ENCODE data around the gene ARHGAP21.

ARHGAP21 gene

DNA sequence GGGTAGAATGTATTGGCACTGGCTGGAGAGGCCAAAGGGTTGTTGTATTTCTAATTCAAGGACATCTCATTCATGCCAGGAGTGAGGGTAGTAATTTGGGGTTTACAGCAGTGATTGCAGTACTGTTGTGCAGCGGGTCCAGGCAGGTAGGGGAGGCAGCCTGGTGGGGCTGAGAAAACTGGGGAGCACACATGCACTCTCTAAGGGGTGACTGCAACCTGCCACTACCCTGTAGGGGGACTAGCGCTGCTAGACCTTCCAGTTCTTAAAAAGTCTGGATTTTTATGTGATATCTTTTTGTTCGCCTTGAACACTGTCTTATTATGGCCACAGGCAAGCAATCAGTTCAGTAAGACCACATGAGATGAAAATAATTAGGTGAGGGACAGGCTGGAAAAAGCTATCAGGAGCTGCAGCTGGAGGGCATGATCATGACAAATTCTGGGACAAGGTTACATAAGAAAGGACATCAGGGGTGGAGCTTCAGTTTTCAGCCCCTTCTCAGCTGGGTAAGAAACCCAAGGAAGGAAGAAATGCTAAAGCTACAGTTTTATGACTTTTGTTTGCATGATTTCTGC lies 149.0 kb downstream of the ARHGAP21 start:
- DNase-seq (ENCODE audit: low spot score), result no peak
- Histone ChIP-seq H3K27ac (no peak overlapping the region), H3K4me3 (no peak overlapping the region)
- TF ChIP-seq, protein P1, sequence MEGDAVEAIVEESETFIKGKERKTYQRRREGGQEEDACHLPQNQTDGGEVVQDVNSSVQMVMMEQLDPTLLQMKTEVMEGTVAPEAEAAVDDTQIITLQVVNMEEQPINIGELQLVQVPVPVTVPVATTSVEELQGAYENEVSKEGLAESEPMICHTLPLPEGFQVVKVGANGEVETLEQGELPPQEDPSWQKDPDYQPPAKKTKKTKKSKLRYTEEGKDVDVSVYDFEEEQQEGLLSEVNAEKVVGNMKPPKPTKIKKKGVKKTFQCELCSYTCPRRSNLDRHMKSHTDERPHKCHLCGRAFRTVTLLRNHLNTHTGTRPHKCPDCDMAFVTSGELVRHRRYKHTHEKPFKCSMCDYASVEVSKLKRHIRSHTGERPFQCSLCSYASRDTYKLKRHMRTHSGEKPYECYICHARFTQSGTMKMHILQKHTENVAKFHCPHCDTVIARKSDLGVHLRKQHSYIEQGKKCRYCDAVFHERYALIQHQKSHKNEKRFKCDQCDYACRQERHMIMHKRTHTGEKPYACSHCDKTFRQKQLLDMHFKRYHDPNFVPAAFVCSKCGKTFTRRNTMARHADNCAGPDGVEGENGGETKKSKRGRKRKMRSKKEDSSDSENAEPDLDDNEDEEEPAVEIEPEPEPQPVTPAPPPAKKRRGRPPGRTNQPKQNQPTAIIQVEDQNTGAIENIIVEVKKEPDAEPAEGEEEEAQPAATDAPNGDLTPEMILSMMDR (IDR thresholded peaks at IDR 0.05), result no peak

DNA sequence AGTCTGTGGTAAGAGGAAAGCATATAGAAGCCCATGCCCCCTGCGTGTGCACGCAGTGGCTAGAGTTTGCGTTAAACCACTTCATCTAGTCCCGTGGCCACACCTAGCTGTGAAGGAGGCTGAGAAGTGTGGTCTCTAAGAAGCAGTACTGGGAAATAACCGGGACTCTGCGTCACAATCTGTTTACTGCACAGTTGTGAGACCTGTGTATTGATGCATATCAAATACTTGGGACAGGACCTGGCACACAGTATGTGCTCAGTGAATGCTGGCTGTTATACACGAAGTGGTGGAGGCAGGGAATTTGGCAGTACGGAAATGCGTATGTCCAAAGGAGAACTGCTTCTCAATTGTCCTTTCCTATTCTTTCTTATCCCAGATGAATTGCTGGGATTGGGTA lies 149.5 kb downstream of the ARHGAP21 start:
- DNase-seq (ENCODE audit: low spot score), result no peak
- H3K4me3 ChIP-seq, result no peak overlapping the region
- TF ChIP-seq, protein P1 (IDR thresholded peaks at IDR 0.05), result no peak
- no peak overlapping the region for H3K27ac ChIP-seq

DNA sequence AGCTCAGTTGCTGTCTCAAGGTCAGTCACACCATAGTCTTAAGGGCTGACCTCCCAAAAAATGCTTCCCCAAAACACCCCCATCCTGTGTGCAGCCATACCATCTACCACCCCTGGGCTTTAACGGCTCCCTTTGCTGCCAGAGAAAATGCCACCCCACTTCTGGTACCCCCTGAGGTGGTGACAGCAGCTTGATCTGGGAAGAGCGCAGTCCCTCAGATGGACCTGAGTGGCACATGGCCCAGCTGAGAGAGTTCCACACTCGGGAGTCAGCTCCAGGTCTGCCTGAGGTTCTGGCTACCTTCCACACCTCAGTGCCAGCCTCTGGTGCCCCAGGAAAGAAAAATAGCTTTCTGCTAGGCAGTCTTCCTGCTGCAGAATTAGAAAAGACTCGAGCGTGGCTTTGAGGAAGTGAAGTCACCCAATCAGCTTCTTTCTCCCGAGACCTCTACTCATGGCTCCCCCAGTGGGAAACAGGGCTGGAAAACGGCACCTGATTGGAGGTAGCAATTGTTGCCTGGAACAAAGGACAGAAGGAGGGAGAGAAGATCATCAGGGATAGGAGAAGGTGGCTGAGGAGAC lies 151.7 kb downstream of the ARHGAP21 start:
- H3K27ac ChIP-seq, result no peak overlapping the region
- no peak for DNase-seq (ENCODE audit: low spot score)
- no peak overlapping the region for H3K4me3 ChIP-seq
- TF ChIP-seq, protein P1 (IDR thresholded peaks at IDR 0.05), result no peak

DNA sequence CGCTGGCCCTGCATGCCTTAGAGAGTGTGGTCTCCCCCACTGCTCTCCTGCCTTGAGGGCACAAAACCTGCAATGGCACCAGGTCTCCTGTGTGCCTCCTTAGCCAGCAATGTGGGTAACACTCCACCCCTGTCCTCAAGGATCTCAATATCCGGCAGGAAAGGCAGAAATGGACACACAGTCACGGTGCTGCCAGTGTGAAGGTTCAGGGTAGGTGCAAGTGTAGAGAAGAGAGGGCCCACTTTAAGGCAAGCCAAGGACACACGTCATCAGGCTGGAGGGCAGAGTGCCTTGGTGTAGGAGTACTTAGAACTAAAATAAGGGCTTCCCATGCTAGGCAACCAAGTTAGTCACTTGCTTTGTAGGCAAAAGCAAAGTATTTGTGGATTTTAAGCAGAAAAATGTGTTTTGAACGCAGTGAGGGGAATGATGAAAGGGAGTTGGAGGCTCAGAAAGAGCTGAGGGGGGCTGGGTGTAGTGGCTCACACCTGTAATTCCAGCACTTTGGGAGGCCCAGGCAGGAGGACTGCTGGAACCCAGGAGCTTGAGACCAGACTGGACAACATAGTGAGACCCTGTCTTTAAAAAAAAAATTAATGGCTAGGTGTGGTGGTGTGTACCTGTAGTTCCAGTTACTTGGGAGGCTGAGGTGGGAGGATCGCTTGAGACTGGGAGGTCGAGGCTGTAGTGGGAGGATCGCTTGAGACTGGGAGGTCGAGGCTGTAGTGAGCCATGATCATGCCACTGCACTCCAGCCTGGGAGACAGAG lies 152.8 kb downstream of the ARHGAP21 start:
- TF ChIP-seq, protein P1 (IDR thresholded peaks at IDR 0.05), result no peak
- H3K27ac ChIP-seq, result no peak overlapping the region
- DNase-seq (ENCODE audit: low spot score), result no peak
- H3K4me3 ChIP-seq, result no peak overlapping the region

DNA sequence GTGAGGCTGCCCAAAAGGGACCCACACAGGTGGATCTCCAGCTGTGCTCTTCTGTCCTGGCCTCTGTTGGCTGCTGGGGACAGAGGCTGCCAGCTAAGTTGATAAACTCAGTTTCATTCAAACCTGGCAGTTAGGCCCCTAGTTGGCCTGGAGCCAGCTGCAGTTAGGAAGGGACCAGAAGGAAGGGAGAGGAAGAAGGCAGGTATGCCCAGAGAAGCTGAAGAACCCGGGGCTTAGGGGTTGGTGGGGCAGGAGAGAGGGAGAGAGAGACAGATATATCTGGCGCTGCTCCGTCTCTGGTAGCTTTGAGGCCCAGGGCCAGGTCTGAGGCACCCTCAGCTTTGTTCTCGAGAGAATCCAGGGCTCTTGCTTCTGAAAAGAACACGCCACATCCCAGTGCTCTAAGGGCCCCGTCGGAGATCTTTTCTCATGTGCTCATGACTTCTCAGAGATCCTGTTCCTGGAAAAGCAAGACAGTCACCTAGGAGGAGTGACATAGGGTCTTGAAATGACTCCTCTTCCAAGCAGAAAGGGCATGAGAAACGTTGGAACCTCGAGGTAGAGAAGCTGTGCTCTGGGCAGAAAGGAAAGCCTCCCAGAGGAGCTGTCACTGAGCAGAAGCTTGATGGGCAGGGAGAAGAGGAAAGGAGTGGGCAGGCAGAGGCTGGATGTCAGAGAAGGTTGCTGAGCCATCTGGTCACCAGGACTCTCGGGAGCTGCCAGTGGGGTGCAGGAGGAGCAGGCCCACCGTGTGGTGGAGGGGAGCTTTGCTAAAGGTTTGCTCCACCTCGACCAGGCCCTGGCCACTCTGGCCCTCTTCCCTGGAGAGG lies 153.6 kb downstream of the ARHGAP21 start:
- DNase-seq (ENCODE audit: low spot score), result no peak
- TF ChIP-seq, protein P1 (IDR thresholded peaks at IDR 0.05), result no peak
- Histone ChIP-seq H3K27ac (no peak overlapping the region), H3K4me3 (no peak overlapping the region)

DNA sequence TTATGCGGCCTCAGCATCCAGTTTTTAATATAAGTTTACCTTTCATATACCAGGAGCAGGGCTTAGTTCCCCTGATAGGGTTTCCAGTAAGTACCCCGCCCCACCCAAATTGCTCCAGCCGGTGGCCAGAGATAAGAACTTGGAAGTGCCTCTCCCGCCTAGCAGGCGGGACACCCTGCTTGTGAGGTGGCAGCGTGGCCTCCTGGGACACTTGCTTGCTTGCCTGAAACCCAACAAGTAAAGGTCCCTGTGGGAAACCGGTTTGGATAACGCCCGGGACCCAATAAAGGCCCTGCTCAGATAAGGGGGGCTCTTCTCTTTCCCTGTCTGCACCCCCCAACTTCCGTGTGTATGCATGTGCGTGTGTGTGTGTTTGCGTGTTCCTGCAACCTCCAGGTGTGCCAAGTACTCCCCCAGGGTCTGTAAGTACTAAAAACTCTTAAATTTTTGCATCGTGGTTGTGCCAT lies 154.3 kb downstream of the ARHGAP21 start:
- Histone ChIP-seq H3K27ac (no peak overlapping the region), H3K4me3 (no peak overlapping the region)
- DNase-seq (ENCODE audit: low spot score), result no peak
- TF ChIP-seq, protein P1 (IDR thresholded peaks at IDR 0.05), result no peak

All from coronary artery (tissue), 2 donors.